NCI-H187 (cell line): ENCODE data around the gene FBLIM1.
"Not testable (repeated sequence)": the region's sequence is repeated elsewhere in the genome, so short reads cannot be mapped to it uniquely, and the experiment has no call there.

Experiments
- DNase-seq, 2 experiments: peaks; one replicate each; lab custom pipeline; 2025; lab: John Stamatoyannopoulos, UW

FBLIM1 gene

DNA sequence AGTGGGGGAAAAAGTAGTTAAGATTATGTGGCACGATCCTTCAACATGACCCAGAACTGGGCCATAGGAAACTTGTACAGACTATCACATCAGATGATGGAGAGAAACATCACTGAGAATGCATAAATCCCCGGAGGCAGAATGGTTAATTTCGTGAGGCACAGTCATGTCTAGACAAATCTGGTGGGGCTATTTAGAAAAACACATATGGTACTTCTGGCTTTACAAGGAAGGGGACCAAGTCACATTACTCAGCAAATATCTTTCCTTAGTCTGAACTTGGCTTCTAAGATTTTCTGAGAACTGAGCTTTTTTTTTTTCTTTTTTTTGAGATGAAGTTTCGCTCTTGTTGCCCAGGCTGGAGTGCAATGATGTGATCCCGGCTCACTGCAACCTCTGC, 58.1 kb downstream of the FBLIM1 start:
- no peak for DNase-seq

DNA sequence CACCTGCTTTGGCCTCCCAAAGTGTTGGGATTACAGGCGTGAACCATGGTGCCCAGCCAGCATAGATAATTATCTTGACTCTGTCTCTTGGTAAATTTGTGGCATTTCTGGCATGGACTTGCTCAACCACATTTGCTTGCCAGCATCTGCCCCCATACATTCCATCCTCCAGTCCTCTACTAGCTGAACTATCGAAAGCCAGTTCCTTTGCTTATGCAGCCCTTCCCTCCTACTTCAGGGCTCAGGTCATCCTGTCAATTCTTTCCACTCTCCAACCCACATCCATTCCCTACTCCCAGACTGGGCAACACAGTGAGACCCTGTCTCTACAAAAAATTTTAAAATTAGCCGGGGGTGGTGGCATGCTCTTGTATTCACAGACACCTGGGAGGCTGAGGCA, 61.9 kb downstream of the FBLIM1 start:
- no peak for DNase-seq

DNA sequence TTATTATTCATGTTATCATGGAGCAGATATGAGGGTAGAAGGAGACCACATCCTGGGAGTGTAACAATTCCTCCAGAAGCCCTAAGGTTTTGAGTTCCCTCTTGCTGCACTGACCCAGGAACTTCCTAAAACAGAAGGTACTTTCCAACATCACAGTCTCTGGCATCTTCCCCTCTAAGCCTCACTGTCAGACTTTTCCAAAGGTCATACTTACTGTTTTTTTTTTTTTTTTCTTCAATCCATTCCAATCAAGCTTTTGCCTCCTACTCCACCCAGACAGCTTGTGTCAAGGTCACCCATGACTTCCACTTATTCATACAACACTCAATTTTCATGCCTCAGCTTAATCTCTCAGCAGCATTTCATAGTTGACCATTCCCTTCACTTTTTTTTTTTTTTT, 67.2 kb downstream of the FBLIM1 start:
- DNase-seq = no peak

DNA sequence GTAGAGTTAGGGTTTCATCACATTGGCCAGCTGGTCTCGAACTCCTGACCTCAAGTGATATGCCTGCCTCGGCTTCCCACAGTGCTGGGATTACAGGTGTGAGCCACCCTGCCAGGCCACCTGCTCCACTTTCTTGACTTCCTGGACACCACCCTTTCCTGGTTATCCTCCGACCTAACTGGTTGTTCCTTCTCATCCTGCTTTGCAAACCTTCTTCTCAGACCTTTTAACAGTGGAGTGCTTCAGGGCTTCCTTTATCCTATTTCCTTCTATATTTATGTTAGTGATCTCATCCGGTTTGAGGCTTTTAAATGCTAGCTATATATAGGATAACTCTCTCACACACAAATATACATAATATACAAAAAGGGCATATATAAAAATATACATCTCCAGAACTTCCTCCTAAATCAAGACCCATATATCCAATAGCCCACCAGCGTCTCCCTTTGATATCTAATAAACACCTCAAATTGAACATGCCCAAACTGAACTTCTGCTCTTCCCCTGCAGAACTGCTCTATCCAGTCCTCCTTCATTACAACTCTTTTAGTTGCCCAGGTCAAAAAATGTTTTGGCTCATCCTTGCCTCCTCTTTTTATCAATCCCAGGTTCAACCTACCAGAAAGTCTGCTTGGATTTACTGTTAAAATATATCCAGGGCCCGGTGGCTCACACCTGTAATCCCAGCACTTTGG, 68.4 kb downstream of the FBLIM1 start:
- DNase-seq = no peak

DNA sequence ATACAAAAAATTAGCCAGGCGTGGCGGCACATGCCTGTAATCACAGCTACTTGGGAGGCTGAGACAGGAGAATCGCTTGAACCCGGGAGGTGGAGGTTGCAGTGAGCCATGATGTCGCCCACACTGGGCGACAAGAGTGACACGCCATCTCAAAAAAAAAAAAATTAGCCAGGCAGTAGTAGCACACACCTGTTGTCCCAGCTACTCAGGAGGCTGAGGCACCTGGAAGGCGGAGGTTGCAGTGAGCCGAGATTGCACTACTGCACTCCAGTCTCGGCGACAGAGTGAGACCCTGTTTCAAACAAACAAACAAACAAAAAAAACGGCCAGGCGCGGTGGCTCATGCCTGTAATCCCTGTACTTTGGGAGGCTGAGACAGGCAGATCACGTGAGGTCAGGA, 69.0 kb downstream of the FBLIM1 start:
- not testable (repeated sequence) for DNase-seq

DNA sequence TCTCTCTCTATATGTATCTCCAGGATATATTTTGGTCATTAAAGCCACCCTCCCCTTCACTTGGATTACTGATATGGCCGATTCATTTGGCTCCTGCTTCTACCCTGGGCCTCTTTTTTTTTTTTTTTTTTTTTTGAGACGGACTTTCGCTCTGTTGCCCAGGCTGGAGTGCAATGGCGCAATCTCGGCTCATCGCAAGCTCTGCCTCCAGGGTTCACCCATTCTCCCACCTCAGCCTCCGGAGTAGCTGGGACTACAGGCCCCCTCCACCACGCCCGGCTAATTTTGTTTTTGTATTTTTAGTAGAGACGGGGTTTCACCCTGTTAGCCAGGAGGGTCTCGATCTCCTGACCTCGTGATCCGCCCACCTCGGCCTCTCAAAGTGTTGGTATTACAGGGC, 70.3 kb downstream of the FBLIM1 start:
- not testable (repeated sequence) for DNase-seq

DNA sequence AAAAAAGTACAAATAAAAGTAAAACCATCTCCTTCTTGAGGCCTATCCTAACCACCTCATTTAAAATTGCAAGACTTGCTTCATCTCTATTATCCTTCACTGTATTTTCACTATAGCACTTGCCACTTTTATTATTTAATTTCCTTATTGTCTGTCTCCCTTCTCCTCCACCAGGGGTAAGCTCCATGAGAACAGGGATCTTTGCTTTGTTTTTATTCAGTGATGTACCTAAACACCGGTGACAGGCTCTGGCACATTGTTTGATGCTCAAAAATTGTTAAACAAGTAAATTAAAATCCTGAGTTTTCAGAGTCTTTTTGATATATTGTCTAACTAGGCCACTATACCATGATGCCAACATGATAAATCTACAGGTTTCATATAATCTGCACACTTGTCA, 71.7 kb downstream of the FBLIM1 start:
- no peak for DNase-seq

DNA sequence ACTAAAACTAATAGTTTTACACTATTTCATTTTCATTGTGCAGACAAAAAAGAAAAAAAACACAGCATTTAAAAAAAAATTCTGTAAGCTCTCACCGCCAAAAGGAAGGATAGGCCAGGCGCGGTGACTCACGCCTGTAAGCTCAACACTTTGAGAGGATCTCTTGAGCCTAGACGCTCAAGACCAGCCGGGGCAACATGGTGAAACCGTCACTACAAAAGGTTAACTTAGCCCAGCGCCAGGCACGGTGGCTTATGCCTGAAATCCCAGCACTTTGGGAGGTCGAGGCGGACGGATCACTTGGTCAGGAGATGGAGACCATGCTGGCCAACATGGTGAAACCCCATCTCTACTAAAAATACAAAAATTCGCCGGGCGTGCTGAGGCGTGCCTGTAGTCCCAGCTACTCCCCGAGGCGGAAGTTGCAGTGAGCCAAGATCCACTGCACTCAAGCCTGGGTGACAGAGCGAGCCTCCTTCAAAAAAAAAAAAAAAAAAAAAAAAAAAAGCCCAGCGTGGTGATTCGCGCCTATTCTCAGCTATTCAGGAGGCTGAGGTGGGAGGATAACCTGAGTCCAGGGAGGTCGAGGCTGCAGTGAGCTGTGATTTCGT, 74.6 kb downstream of the FBLIM1 start:
- DNase-seq = peak; percentile 29 to 32

DNA sequence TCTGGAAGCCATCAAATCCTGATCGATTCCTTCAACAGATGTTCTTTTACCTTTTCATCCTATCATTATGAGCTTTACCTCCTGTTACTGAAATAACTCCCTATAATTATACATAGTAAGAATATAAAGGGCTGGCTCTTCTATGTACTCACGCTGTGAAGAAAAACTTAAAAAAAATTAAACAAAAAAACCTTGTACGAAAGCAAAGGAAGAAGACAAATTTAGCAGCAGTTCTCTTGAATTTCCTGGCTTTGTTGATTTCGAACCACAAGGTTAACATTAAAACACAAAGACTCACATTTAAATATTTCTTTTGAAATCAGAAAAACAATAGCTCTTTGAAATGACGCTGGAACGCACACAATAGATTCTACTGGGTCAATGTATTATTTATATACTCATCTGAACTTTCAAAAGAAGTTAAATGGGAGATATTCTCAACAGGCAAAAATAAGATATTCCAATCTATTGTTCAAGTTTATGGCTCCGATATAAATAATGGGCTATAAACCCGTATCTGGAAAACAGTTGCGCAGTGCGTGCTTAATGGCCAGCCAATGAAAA, 75.3 kb downstream of the FBLIM1 start:
- DNase-seq = no peak

DNA sequence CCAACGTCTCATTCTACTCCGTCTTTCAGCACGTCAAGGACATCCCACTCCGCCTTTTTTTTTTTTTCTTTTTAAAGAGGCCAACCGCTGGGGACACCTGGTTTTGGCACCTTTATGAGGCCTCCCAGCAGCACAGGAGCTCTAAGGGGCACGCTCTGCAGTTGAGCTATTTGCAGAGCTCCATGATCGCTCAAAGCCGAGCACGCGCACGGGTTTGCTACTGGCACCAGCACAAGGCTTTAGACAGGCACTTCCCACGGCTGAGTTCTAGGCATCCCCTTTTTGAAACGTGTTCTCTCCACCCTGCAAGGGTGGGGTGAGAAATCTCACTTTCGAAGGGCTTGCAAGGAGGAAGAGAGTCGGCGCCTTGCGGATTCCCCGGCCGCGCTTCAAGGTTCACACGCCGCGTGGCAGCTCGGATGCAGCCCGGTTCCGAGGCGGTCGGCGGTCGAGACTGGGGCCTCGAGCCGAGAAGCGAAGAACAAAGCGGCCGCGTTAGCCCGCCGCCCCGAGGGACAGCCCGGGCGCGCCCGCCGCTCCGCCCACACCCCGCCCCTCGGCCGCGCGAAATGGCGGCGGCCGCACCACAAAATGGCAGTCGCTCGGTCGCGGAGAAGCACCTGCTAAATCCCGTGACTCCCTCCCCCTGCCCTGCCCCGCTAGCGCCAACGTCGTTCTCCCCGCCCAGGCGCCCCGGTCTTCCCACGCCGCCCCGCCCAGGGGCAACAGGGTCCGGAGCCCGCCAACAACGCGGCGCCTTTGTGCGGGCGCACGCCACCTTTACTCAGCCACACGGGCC, 76.0 kb downstream of the FBLIM1 start:
- DNase-seq = peak; percentile 70 to 86

DNA sequence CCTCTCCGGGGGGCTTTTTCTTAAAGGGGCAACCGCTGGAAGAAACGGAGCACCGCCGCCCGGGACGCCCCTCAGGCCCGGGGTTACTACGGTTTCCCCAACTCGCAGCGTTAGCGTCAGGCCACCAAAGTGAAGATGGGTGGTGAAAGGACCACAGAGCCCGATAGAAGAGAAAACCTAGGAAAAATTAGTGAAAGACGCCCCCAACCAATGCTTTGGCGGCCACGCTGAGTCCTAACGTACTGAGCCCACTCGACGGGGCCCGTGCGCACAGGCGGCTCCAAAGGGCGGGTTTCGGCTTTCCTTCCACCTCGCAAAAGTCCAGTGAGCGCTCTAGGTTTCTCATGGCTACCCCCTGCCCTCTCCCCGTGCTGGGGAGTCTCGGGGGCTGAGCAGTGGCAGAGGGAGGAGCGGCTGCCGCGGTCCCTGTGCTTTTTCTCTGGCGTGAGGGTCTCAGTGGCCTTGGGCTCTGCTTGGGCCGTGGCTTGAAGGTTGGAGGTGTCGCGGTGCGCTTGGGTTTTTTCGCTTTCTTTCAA, 76.7 kb downstream of the FBLIM1 start:
- DNase-seq = peak in 1 of 2 experiments; percentile 63

DNA sequence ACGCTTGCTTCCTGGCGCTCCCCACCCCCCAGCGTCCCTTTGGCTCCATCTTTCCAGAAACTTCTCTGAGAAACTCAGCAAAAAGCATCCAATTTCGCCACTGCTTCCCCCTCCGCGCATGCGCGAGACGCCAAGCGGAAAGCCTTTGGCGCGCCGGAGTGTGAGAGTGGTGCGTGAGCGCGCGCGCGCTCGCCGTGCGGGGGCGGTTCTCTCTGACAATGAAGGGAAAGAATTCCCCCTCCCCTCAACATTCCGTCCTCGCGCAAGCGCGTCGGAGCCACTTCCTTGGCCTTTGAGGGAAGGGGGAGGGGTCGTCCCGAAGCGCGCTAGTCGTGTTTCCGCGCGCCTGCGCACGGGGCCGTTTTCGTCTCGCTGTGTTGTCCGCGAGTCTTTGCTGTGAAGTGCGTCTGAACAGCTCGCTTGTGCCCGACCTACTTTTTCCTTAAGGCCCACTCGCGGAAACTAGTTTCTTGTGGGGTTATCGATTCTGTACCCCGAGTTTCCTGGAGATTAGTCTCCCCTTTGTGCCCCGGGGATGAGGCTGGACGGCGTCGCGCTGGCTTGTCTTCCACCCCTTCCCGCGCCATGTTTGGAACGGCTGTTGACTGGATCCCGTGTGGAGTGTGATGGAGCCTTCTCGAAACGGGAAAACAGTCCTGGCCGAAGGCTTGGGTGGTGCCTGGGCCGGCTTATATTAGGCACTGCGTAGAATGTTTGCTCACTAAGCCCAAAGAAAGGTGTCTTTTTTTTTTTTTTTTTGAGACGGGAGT, 77.3 kb downstream of the FBLIM1 start:
- DNase-seq = peak; percentile 97 to 99
